ENCODE measurements around the gene FOXG1. TPM values are rescaled to one million over a fixed set of nuclear protein-coding genes. Genes with fewer than 3 reads are reported as not detected.

Gene FOXG1
- under 0.01 TPM in 1 of 2 replicates, not detected in the other for total RNA-seq

GRCh38 chr14:28766469-28766955 lies at the start of gene FOXG1:
Gene FOXG1, plus strand, starts transcription at chr14:28766787. Its CDS starts 493 bp downstream, at chr14:28767280.

